DOHH2 (cell line): ENCODE results near the gene RHBDF2.

Experiments
- CTCF ChIP-seq: fragments of 200-600 bp; sonication (generic); IDR thresholded peaks from one replicate; pipeline ENCODE4 v1.5.1; 2014; ENCODE audit warnings: antibody characterized with exemption, mild to moderate bottlenecking, low read depth, low read length; ENCODE audit not compliant: poor library complexity, severe bottlenecking
- EZH2phosphoT487 ChIP-seq: fragments of 200-600 bp; sonication (generic); IDR thresholded peaks from 2 replicates; pipeline ENCODE4 v1.6.1; 2017; ENCODE audit warnings: borderline replicate concordance, mild to moderate bottlenecking, antibody characterized with exemption, low read length, moderate library complexity, mixed read lengths

- TF ChIP-seq CTCF (no peak), EZH2phosphoT487 (no peak)
Measured at GRCh38 chr17:76479515-76480060, 21.6 kb downstream of the RHBDF2 start.
